Umbilical cord (tissue), 2 donors: ENCODE measurements around the gene TXNDC5. TPM values are rescaled to one million over a fixed set of nuclear protein-coding genes. Genes with fewer than 3 reads are reported as not detected.
"Not testable (repeated sequence)": the region's sequence is repeated elsewhere in the genome, so short reads cannot be mapped to it uniquely, and the experiment has no call there.

Source experiments
- DNase-seq: peaks from one replicate; pipeline ENCODE4 v3.0.0-alpha.2; 2015; ENCODE audit warnings: low spot score
- total RNA-seq: library from RNA; depleted of rRNA; stranded (reverse); fragments of >200 nt; gene quantifications from one replicate; pipeline ENCODE4 v1.2.3, GENCODE V29; 2014; ENCODE audit warnings: low replicate concordance; ENCODE audit not compliant: insufficient read depth

The TXNDC5 gene
- total RNA-seq, 1 donor from 2014 or later, result 432 TPM

DNA sequence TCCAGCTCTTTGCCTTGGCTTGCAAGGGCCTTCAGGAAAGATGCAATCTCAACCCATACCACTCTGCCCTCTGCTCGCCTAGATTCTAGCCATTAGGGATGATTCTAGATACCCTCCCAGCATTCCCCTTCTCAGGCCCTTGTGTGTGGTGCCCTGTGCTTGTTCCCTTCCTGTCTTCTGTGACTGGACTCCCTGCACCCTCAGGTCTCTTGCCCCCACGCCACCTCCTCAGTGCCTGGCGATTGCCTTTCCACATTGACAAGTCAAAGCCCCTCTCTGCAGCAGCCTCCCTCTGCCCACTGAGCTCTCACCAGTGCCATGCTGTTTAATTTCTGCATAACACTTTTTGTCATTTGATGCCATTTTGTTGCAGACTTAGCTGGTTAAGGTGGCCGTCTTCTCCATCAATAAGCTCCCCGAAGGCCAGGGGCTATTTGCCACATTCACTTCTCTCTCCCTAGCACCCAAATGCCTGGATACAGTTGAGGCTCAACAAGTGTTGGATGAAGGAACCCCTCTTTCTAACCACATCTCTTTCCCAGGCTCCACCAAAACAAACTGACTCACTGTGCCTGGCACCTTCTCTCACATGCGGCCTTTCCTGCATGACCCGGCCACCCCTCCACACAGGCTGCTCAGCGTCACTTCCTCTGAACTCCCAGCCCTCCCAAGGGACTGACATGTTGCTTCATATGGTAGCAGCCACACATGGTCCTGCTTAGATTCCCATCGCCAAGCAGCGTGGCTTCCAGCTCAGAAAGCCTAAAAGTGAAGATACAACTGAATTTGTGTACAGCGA lies 4.6 kb upstream of the TXNDC5 start:
- DNase-seq, result no peak

DNA sequence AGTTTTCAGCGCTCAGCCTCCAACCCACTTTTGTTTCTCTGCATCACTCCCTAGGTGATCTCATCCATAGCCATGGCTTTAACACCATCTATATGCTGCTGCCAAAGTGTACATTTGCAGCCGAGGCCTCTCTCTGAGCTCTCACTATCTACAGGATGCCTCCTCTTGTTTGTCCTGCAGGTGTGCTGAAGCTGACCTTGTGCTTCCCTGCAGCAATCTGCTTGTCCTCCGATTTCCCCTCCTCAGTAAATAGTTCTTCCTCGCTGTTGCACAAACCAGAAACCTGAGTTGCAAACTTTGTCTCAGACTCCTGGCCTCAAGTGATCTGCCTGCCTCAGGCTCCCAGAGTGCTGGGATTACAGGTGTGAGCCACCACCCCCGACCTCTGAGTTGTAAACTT lies 3.7 kb upstream of the TXNDC5 start:
- DNase-seq, result no peak

DNA sequence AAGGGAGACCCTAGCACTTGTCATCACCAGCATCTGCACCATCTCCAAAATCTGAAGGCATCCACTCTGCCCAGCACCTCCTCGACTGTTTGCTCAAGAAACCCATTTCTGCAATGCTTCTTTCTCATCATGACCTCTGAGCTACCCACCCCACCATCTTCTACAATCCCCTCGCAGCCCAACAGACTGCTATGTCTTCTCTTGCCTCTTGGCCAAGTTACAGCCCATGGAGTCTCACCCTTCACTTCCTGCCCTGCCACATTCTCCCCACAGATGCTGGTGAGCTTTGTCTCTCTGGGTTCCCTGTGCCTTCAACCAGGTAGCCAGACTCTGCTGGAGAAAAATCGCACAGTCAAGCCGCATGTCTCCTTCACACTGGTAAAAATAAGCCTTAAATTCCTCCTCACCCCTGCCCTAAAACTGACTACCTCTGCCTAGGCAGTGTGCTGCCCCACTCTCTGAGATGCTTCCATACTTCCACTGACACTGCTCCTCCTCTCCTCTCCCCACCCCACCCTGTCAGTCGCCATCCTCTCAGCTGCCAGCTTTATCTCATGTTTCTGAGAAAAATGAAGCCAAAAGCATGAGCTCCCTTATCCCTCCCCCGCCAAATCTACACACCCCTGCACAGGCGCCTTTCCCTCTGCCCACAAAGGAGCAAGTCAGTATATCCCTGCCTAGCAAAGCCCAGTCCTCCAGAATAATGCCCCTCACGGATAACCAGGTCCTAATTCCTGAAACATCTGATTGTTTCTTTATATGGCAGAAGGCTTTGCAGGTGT lies 2.3 kb upstream of the TXNDC5 start:
- peak; percentile 59 for DNase-seq

DNA sequence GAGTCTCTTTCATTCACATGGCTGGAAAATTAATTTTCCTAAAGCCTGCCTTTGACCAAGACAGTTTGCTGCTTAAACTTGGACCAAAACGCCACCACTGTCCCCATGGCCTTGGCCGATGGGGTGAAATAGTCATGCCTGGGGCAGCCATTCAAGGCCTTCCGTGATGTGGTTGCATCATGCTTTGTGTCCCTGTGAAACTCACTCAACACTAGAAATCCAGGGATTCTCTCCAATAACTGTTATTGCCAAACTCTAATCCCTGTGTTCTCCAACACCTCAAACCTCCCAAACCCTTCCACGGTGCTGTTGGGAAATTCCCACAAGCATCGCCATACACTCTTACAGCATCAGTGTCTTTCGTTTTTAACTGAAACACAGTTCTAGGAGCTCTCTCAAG lies 1.4 kb upstream of the TXNDC5 start:
- DNase-seq, result no peak

DNA sequence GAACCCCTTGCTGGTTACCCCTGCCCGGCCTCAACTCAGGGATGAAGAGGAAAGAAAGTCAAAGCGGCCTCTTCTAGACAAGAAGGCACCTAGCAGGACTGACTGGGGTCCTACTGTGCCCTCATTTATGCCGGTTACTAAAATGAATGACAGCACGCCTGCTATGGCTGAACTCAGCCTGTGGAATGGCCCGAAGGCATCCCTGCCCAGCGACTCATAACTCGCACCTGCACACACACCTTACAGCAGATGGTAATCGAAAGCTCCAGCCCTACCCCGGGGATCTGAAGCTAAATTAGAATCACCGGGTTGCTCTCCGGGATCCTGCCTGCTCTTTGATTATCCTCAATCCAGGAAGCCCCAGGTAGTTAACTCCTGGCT lies 747 bp upstream of the TXNDC5 start:
- no peak for DNase-seq

DNA sequence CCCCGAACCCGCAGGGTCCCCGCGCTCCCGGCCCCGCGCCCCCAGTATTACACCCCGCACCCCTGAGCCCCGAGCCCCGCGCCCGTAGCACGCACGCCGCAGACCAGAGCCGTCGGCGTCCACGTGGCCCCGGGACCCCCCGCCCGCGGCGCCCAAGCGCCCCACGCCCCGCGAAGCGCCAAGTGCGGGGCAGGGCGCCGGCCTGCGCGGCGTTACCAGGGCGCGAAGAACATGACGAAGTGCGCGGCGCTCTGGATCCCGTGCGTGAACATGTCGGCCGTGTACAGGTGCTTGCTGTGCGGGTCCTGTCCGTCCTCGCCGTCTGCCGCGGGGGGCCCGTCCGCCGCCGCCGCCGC lies 312 bp downstream of the TXNDC5 start:
- no peak for DNase-seq

DNA sequence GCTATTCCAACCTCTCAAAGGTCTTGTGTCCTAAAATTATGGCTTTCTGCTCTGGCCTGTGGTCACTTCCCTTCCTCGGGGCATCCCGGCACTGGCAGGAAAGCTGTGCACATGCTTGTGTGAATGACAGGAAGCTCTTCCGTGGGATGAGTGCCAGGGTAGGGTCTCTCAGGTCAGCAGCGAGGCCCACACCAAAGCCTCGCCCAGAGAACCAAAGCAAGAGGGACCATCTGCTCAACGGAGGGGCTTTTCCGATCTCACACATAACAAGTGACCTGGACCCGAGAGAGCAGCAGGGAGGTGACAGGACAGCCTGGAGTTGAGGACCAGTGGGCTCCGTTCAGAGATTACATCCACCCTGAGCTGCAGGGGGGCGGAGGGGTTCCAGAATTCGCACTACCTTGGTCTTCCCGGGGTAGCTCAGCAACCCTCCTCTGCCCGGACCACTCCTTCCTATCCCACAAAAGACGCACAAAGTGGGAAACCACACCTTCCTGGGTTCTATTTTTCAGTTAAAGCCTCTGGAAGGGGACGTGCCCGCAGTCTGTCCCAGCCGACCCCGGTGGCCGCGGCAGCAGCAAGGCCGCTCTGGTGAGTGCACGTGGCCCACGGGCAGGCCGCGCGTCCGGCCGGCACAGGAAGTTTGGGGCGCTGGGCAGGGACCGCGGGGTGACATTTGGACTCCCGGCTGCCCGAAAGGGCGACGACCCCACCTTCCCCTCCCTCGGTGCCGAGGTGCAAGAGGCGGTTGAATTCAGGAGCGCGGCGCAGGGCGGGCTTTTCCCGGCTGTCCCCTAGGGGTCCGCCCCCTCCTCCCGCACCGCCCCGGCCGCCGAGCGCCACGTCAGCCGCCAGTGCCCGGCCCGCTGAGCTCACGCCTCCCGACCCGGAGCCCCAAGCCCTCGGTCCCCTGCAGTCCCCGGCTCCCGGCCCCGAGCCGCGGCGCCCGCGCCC lies 988 bp downstream of the TXNDC5 start:
- peak; percentile 60 for DNase-seq

DNA sequence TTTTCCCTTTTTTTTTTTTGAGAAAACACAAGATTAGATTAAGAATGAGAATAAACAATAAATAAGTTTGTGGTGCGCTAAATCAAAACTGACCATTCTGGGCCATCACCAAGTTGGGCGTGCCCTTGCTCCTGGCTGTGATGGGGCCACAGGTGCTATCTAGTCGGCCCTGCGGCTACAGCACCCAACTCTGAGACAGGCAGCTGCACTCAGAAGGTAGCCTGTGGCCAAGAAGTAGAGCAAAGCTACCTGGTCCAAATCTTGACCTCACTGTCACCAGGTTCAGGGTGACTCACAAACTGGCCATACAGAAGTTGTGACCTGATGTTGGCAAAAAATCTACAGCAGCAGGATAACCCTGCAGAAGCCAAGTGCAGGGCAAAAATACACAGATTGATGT lies 3.4 kb downstream of the TXNDC5 start:
- no peak for DNase-seq

DNA sequence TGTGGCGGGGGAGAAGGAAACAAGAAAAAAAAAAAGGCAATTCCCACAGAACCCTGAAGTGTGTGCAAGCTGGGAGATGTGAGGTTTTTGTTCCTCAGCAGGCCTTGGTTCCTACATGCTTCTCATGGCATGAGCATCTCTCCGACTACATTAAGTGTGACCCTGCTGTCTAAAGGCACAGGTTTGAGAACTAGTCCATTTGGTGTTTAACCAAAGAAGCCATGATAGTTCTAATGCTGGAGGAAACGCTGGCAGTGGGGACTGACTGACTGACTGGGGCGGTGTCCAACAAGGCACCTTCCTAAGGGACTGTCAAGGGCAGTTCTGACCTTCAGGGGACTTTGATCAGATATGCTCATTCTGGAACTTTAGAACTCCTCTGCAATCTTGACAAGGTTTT lies 3.8 kb downstream of the TXNDC5 start:
- DNase-seq, result no peak

DNA sequence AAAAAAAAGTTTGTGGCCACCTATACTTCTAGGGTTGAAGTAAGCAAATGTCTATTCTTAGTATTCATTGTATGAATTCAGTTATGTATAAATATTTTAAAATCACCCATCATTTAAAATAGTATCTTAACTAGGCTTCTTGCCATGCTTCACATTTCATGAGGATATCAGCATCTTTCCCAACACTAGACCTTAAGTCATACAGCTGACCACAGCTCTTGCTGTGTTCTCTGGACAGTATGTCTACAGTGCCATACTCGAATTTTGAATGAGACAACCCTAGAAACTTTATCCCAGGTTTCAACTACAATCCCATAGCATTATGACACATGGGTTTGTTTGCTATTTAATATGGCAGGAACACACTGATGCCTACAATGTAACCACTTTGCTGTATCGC lies 5.2 kb downstream of the TXNDC5 start:
- no peak for DNase-seq

DNA sequence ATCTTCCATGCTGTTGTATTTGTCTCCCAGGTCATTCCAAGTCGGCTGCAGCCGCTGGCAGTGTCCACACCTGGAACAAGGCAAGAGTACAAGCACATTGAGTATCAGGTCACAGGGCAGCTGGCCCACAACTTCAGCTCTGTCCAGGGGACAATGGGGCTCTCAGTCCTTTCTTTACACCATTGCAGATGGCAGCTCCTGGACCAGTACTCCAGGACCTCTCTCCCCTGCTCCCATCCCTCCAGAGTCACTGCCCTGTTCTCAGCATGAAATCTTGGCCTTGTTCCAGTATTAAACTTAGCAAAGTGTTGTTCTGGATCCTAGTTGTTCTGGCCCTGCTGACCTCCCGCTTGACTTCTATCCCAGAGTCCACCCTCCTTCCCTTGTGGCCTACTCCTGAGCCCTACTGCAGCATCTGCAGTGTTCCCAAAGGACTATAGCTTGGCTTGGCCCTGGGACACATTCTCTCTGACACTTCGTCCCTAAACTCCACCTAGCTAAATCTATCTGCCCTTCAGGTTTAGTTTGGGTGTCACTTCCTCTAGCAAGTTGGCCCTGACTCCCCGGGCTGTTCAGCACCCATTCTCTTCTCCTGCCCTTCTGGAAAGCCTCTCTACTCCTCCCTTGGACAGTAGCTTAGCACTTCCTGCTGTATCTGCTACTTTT lies 5.8 kb downstream of the TXNDC5 start:
- DNase-seq, result no peak

DNA sequence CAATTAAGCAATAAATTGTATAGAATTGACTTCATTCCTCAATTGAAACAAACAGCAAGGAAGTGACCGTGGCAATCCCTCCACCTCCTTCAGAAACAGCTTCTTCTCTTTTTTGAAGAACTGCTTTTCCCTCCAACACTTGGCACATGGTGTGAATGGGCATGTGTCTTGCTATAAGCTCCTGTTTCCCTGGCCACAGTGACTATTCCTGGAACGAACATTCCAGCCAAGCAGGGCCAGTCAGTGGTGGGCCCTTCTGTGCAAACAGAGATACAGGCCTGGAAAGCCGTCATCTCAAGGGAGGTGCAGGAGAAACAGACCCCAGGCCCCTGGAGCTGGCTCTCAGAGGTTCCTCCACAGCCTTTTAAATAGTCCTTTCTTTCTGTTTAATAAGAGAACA lies 6.9 kb downstream of the TXNDC5 start:
- no peak for DNase-seq

DNA sequence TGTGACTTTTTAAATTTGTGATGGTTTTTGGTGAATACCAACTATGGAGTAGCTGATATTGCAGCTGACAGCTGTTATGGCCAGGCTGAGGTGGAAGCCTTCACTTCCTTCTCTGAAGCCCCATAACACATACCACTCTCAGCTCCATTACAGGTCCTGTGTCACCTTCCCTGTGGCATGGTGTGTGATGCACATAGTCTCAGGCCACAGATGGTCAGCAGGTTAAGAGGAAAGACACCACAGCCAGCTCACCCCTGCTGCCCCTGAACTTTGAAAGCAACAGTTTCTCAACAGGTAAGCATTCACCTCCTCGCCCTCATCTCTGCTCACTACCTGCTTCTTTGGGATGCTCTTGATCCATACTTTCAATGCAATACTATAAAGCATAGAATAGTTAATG lies 7.7 kb downstream of the TXNDC5 start:
- no peak for DNase-seq

DNA sequence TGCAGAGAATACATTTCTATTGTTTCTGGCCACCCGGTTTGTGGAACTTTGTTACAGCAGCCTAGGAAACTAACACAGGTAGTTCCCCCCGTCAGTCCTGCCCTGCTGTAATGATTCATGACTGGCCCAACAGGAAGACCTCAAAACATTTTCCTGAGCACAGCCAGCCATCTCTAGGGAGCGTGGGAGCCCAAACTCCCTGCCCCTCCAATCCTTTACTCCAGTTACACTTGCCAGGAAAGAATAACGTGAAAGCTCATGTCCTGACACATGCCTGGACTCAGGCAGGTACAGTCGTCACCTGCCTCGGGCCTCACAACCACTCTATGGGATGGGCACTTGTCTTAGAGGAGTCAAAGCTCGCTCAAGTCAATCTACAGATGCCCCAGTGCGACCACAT lies 8.4 kb downstream of the TXNDC5 start:
- DNase-seq, result no peak

DNA sequence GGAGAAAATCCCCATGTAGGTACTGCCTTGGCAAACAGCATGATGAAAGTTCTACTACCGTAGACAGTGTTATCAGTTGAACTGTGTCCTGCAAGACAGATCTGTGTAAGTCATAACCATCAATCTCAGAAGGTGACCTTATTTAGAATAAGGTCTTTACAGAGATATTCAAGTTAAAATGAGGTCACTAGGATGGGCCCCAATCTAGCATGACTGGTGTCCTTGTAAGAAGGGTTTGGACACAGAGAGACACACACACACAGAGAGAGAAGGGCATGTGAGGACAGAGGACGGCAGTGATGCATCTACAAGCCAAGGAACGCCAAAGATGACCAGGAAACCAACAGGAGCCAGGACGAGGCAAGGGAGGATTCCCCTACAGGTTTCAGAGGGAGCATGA lies 8.8 kb downstream of the TXNDC5 start:
- no peak for DNase-seq

DNA sequence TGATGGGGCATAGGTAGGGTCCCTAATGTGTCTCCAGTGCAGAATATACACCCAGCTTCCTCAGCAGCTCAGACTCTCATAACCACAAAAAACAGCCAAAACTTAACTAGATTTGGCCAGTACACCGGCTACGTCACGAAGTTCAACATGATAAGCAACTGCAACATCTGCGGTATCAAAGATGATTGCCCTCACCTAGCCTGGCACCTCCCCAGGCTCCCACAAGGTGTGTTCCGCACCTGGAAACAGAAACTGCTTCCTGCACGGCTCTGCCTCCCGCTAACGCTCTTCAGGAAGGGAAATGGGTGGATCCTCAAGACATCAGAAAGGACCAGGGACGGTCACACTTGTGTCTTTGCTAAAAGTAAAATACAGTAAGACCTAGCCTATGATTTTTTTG lies 9.5 kb downstream of the TXNDC5 start:
- no peak for DNase-seq

DNA sequence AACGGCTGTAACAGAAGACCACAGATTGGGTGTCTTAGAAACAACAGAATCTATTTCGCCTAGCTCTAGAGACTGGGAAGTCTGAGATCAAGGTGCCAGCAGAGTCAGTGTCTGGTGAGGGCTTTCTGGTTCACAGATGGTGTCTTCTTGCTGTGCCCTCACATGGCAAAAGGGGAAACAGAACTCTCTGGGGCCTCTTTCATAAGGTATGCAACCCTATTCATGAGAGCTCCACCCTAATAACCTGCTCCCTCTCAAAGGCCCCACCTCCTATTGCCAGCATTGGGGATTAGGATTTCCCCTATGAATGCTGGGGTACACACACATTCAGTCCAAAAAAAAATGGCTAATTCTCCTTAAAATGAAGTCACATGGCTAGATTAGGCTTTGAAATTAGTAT lies 10.0 kb downstream of the TXNDC5 start:
- DNase-seq, result no peak

DNA sequence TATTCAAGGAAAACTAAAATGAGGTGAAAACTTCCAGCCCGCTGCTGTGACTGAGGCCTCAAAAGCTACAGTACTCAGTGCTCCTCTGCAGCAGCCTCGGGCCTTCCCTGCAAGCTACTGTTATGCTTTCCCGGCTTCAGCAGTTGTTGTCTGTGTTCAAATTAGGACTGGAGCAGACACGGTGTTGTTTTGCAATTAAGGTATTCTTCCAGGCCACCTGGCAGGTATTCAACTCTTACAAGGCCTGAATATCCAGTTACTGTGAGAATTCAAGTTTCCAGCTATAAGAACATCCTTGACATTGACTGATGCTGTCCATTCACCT lies 10.7 kb downstream of the TXNDC5 start:
- no peak for DNase-seq

DNA sequence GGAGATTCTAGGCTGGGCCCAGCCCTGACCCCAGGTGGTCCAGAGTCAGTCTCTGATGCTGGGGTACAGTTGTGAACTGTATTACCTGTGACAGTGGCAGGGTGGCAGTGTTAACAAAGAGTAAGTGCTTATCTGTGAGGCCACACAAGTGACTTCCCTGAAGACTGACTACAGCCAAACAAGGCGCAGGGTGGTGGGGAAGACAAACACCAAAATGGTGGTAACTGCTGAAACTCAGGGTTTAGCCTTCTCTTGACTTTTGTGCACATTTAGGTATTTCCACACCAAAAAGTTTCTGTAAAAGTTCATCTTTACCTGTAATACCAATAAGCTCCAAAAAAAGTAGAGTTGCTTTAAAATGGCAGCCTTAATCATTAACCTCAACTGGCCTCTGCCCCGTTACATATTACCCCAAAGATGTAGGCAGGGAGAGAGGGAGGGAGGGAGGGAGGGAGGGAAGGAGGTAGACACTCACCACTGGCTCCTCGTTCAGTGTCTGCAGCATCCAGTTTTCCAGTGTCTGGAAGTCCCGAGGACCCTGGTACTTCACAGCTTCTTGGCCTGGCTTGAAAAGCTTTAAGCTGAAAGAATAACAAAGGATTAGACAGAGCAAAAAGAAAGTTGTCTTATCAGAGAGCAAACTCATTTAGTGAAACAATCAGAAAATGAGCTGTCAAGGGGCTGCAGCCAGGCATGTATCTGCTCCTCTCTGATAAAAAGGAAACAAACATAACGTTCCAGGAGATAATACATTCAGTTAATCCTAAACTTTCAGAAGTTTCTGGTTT lies 11.3 kb downstream of the TXNDC5 start:
- DNase-seq, result no peak

DNA sequence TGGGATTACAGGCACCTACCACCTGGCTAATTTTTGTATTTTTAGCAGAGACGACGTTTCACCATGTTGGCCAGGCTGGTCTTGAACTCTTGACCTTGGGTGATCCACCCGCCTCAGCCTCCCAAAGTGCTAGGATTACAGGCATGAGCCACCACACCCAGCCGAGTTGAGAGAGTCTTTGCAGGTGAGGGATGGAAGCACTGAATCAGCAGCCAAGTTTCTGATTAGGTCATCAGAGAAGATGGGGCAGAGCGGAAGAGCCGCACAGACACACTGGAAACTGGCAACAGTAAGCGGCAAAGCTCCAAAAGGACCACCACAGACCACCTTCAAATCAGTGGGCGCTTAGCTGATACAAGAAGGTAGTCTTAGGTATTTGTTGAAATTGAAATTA lies 12.4 kb downstream of the TXNDC5 start:
- DNase-seq, result not testable (repeated sequence)
